ENCODE data around the gene STAU1. TPM values are rescaled to one million over a fixed set of nuclear protein-coding genes. Genes with fewer than 3 reads are reported as not detected.

STAU1 gene
- total and polyA plus RNA-seq, 10 of the 15 experiments (the other 5 are each of a cell fraction or from before 2014, with no cell fraction given): 13.9 to 66.2 (median 45.6) TPM

DNA sequence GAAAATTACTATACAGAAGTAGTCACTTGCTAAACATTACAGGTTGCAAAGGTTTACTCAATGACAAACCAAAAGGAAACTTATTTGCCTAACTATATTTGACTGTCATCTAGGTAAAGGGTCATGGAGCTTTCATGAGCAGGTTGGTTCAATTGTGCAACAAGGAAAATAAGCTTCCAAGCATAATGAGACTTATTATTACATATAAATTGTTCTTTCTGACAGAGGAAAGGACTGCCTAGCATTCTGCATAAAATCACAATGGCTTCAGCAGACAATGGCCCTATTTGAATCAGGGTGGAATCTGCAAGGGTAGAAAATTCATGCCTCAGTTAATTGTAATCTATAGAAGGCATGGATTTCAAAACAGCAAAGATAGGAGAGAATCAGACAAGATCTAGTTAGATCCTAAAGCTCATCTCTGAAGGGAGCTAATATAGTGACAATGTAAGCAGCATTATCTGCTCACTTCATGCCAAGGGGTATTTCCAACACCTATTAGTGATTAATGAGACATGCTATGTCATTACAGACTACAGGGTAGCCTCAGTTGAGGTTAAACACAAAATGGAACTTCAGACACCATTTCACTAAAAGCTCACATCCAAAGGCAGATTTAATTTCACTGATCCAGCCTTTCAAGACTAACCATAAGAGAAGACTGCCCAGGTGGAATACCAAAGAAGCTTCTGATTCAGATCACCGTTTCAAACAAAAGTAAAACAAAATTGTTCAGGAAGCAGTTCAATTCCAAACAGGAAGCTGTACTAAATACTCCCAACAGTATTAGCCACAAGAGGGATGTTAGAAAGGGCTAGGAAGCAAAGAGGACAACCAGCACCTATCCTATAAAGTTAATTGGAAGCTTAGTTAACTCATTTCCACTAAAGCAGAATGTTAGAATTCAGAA is 8.5 kb downstream of the STAU1 start:
- ATAC-seq: peak; percentile 89
- Histone ChIP-seq H3K79me2 (ENCODE audit: control insufficient read depth, insufficient read depth, low read length) (peaks cover 80% of the 10 kb centered on the region), H3K27me3 (replicated peaks in 1 of 2; ENCODE audit: control insufficient read depth in 2 of 2, insufficient read depth in 2 of 2, low read length in 1 of 2) (no peaks in the 10 kb centered on the region), H3K4me3 (peak overlapping the region; percentile 34), H3K4me1 (ENCODE audit: control insufficient read depth, insufficient read depth, low read length) (peaks cover 16% of the 10 kb centered on the region; the same call in 1 of the 2 replicates), H3K9ac (ENCODE audit: control insufficient read depth, insufficient read depth, low read length) (peak overlapping the region; percentile 53; the same call in 1 of the 2 replicates), H3K9me3 (replicated peaks; ENCODE audit: control insufficient read depth, insufficient read depth, low read length) (no peaks in the 10 kb centered on the region), H3K36me3 (ENCODE audit: control insufficient read depth in 2 of 2, insufficient read depth in 2 of 2, low read length in 1 of 2) (no peaks in the 10 kb centered on the region; a peak in 1 of 4 replicates), H3K4me2 (ENCODE audit: control insufficient read depth, insufficient read depth) (peak overlapping the region; percentile 17), H3K27ac (ENCODE audit: control insufficient read depth, insufficient read depth) (peak overlapping the region; percentile 74), H4K20me1 (ENCODE audit: control insufficient read depth, insufficient read depth) (no peaks in the 10 kb centered on the region), H2AFZ (ENCODE audit: control insufficient read depth, low read depth, low read length) (no peak overlapping the region)
- CTCF ChIA-PET: interaction anchor here (0.5 to 10.1 kb wide), 13 partner anchors 11 to 1642 kb away, joined by 3 to 113 read pairs (median 4); partner anchors contain the start of gene DDX27
- POLR2A ChIA-PET: interaction anchor here (0.8 to 14.2 kb wide), 11 partner anchors 9 to 132 kb away, joined by 3 to 214 read pairs (median 4); partner anchors contain the start of gene STAU1
- FAIRE-seq: peak; percentile 23
- RAD21 ChIA-PET (ENCODE audit: unreplicated experiment): interaction anchor here (0.7 to 10.7 kb wide), 16 partner anchors 9 to 97 kb away, joined by 3 to 197 read pairs (median 4); partner anchors contain the start of gene DDX27
- DNase-seq (ENCODE audit: low read depth, low spot score): no peak
- intact Hi-C loops (cut with micrococcal nuclease; ENCODE audit: unreplicated experiment) (loop anchor here (5.0 kb wide), 1 partner anchor 98 kb away; the partner anchor contains the start of gene ZNFX1), in situ Hi-C loops (cut with MboI) (no loop called here)
- SMC1A ChIA-PET (ENCODE audit: uncharacterized antibody, unreplicated experiment): interaction anchor here (0.6 to 13.5 kb wide), 21 partner anchors 9 to 1570 kb away, joined by 3 to 271 read pairs (median 4); partner anchors contain the start of gene STAU1
- no TSS peak for BruUV-seq (replicated peaks)
- 0% methylated on average over 1 of the region's 1 CpG for WGBS (ENCODE audit: insufficient coverage, insufficient replicate concordance, low lambda C conversion rate, missing lambda C conversion rate)
- TF ChIP-seq MTA2 (IDR thresholded peaks at IDR 0.05; ENCODE audit: low read depth) (peak; percentile 74; the same call in 1 of the 2 replicates), BMI1 (IDR thresholded peaks at IDR 0.05; ENCODE audit: borderline replicate concordance) (no peak), BACH1 (IDR thresholded peaks at IDR 0.05; ENCODE audit: borderline replicate concordance) (peak; percentile 32; the same call in 1 of the 2 replicates), POLR2AphosphoS5 (IDR thresholded peaks at IDR 0.05; ENCODE audit: low read length) (no peak), EP300 (IDR thresholded peaks at IDR 0.05; ENCODE audit: borderline replicate concordance in 1 of 2, control insufficient read depth in 1 of 2, low read depth in 2 of 2, low read length in 2 of 2) (0 out of 4 replicates have a peak, but pooled peaks of 1 of the 2 experiments have one; percentile 12), CBFB (IDR thresholded peaks at IDR 0.05; ENCODE audit: low read depth) (no peak), BCL11A (IDR thresholded peaks at IDR 0.05; ENCODE audit: low read depth, low read length) (peak; percentile 70; the same call in 1 of the 2 replicates), IKZF2 (IDR thresholded peaks at IDR 0.05) (0 out of 4 replicates have a peak, but pooled peaks of 1 of the 2 experiments have one; percentile 32), CHD2 (IDR thresholded peaks at IDR 0.05; ENCODE audit: borderline replicate concordance, low read depth, low read length) (no peak), ESRRA (IDR thresholded peaks at IDR 0.05; ENCODE audit: low read length) (no peak), DPF2 (IDR thresholded peaks at IDR 0.05) (0 out of 2 replicates have a peak, but pooled peaks have one; percentile 52), SRF (IDR thresholded peaks at IDR 0.05; ENCODE audit: low read depth in 2 of 2, low read length in 2 of 2) (no peak), ATF7 (IDR thresholded peaks at IDR 0.05; ENCODE audit: low read depth) (peak; percentile 85), IKZF1 (conservative IDR thresholded peaks at IDR 0.05) (peak; percentile 41; the same call in 1 of the 2 replicates), GATAD2B (conservative IDR thresholded peaks at IDR 0.05; ENCODE audit: low read depth) (no peak), NFIC (IDR thresholded peaks at IDR 0.05; ENCODE audit: low read depth, low read length) (0 out of 2 replicates have a peak, but pooled peaks have one; percentile 29), NR2C1 (IDR thresholded peaks at IDR 0.05) (peak; percentile 30; the same call in 1 of the 2 replicates)
- TF ChIP-seq, protein P1, sequence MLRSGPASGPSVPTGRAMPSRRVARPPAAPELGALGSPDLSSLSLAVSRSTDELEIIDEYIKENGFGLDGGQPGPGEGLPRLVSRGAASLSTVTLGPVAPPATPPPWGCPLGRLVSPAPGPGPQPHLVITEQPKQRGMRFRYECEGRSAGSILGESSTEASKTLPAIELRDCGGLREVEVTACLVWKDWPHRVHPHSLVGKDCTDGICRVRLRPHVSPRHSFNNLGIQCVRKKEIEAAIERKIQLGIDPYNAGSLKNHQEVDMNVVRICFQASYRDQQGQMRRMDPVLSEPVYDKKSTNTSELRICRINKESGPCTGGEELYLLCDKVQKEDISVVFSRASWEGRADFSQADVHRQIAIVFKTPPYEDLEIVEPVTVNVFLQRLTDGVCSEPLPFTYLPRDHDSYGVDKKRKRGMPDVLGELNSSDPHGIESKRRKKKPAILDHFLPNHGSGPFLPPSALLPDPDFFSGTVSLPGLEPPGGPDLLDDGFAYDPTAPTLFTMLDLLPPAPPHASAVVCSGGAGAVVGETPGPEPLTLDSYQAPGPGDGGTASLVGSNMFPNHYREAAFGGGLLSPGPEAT (IDR thresholded peaks at IDR 0.05; ENCODE audit: low read depth): peak; percentile 83
- TF ChIP-seq, protein P2, sequence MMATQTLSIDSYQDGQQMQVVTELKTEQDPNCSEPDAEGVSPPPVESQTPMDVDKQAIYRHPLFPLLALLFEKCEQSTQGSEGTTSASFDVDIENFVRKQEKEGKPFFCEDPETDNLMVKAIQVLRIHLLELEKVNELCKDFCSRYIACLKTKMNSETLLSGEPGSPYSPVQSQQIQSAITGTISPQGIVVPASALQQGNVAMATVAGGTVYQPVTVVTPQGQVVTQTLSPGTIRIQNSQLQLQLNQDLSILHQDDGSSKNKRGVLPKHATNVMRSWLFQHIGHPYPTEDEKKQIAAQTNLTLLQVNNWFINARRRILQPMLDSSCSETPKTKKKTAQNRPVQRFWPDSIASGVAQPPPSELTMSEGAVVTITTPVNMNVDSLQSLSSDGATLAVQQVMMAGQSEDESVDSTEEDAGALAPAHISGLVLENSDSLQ (IDR thresholded peaks at IDR 0.05): peak; percentile 90
